NCI-H774 (cell line): ENCODE results near the gene RNF180.
"Not testable (repeated sequence)": the region's sequence is repeated elsewhere in the genome, so short reads cannot be mapped to it uniquely, and the experiment has no call there.

Source experiments
- DNase-seq: peaks from one replicate; lab custom pipeline; 2025; lab: John Stamatoyannopoulos, UW

RNF180 gene

DNA sequence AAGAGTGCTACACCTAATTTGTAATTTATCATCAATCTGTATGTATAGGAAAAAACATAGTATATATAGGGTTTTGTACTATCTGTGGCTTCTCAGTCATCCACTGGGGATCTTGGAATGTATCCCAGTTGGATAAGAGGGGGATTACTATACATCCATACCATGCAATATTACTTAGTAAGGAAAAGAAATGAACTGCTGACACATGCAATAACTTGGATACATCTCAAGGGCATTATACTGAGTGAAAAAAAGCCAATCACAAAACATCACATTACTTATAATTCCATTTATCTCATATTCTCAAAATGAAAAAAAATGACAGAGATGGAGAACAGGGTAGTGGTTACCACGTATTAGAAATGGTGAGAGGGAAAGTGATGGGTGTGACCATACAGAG is 231.9 kb downstream of the RNF180 start:
- no peak for DNase-seq

DNA sequence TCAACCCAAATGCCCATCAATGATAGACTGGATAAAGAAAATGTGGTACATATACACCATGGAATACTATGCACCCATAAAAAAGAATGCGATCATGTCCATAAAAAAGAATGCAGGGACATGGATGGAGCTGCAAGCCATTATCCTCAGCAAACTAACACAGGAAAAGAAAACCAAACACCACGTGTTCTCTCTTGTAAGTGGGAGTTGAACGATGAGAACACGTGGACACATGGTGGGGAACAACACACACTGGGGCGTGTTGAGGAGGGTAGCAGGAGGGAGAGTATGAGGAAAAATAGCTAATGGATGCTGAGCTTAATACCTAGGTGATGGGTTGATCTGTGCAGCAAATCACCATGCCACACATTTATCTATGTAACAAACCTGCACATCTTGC is 233.1 kb downstream of the RNF180 start:
- not testable (repeated sequence) for DNase-seq

DNA sequence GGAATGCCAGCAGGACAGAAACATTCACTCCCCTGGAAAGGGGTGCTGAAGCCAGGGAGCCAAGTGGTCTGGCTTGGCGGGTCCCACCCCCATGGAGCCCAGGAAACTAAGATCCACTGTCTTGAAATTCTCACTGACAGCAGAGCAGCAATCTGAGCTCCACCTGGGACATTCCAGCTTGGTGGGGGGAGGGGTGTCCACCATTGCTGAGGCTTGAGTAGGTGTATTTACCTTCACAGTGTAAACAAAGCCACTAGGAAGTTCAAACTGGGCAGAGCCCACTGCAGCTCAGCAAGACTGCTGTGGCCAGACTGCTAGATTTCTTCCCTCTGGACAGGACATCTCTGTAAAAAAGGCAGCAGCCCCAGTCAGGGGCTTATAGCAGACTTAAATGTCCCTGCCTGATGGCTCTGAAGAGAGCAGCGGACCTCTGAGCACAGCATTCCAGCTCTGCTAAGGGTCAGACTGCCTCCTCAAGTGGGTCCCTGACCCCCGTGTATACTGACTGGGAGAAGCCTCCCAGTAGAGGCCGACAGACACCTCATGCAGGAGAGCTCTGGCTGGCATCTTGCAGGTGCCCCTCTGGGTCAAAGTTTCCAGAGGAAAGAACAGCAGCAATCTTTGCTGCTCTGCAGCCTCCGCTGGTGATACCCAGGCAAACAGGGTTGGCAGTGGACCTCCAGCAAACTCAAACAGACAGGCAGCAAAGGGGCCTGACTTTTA is 241.6 kb downstream of the RNF180 start:
- not testable (repeated sequence) for DNase-seq

- DNase-seq, result no peak
These were observed 251.7 kb downstream of the RNF180 start for GRCh38 chr5:64417390-64417789.

- no peak for DNase-seq
These were observed 252.4 kb downstream of the RNF180 start for GRCh38 chr5:64418013-64418412.
